WTC11 (cell line): ENCODE data around the gene A1BG. TPM values are rescaled to one million over a fixed set of nuclear protein-coding genes. Genes with fewer than 3 reads are reported as not detected.

Experiments
- AFF4 ChIP-seq: sonication (generic); formaldehyde crosslinking; IDR thresholded peaks from 2 replicates; pipeline ENCODE4 v1.8.1; 2023; ENCODE audit warnings: mild to moderate bottlenecking, missing genetic modification reagents, borderline replicate concordance
- AR ChIP-seq: fragments of 250-450 bp; sonication (Bioruptor Pico); IDR thresholded peaks from 2 replicates; pipeline ENCODE4 v1.9.0; 2021; ENCODE audit warnings: mild to moderate bottlenecking
- CBFB ChIP-seq: sonication (generic); formaldehyde crosslinking; IDR thresholded peaks from 2 replicates; pipeline ENCODE4 v1.8.1; 2022; ENCODE audit warnings: mild to moderate bottlenecking, low read depth, missing genetic modification reagents
- CDX4 ChIP-seq: fragments of 250-450 bp; sonication (Bioruptor Pico); IDR thresholded peaks from 2 replicates; pipeline ENCODE4 v1.9.0; 2021; ENCODE audit warnings: moderate library complexity, mild to moderate bottlenecking, inconsistent platforms, borderline replicate concordance
- CTCF ChIP-seq: fragments of 200-600 bp; IDR thresholded peaks from 2 replicates; pipeline ENCODE4 v1.8.0; 2022; ENCODE audit warnings: antibody characterized with exemption
- E2F1 ChIP-seq: sonication (generic); formaldehyde crosslinking; IDR thresholded peaks from 2 replicates; pipeline ENCODE4 v1.8.0; 2022; ENCODE audit warnings: mild to moderate bottlenecking, missing genetic modification reagents
- E2F4 ChIP-seq: sonication (generic); formaldehyde crosslinking; IDR thresholded peaks from 2 replicates; pipeline ENCODE4 v1.8.1; 2022; ENCODE audit warnings: low read depth, mild to moderate bottlenecking, moderate library complexity, missing genetic modification reagents, borderline replicate concordance
- ETV6 ChIP-seq: sonication (generic); formaldehyde crosslinking; IDR thresholded peaks from 2 replicates; pipeline ENCODE4 v1.8.1; 2022; ENCODE audit warnings: mild to moderate bottlenecking, missing genetic modification reagents
- FOXJ3 ChIP-seq: sonication (generic); formaldehyde crosslinking; IDR thresholded peaks from 2 replicates; pipeline ENCODE4 v1.9.0; 2021; ENCODE audit warnings: missing genetic modification reagents, mild to moderate bottlenecking, borderline replicate concordance
- IRF1 ChIP-seq: sonication (generic); formaldehyde crosslinking; IDR thresholded peaks from 2 replicates; pipeline ENCODE4 v1.8.0; 2023; ENCODE audit warnings: missing genetic modification reagents
- JUN ChIP-seq: sonication (generic); formaldehyde crosslinking; IDR thresholded peaks from 2 replicates; pipeline ENCODE4 v1.8.0; 2023; ENCODE audit warnings: mild to moderate bottlenecking, missing genetic modification reagents
- KAT7 ChIP-seq: sonication (generic); formaldehyde crosslinking; IDR thresholded peaks from 2 replicates; pipeline ENCODE4 v1.8.1; 2023; ENCODE audit warnings: missing genetic modification reagents, mild to moderate bottlenecking, borderline replicate concordance
- MLX ChIP-seq: sonication (generic); formaldehyde crosslinking; IDR thresholded peaks from 2 replicates; pipeline ENCODE4 v1.8.1; 2023; ENCODE audit warnings: mild to moderate bottlenecking, missing genetic modification reagents, moderate library complexity
- NFE2L1 ChIP-seq: sonication (generic); formaldehyde crosslinking; IDR thresholded peaks from 2 replicates; pipeline ENCODE4 v1.8.1; 2023; ENCODE audit warnings: missing genetic modification reagents
- OVOL2 ChIP-seq: fragments of 250-450 bp; sonication (Bioruptor Pico); IDR thresholded peaks from 2 replicates; pipeline ENCODE4 v1.9.0; 2021; ENCODE audit warnings: mild to moderate bottlenecking, borderline replicate concordance
- RORB ChIP-seq: fragments of 250-450 bp; sonication (Bioruptor Pico); IDR thresholded peaks from 2 replicates; pipeline ENCODE4 v1.9.0; 2021; ENCODE audit warnings: mild to moderate bottlenecking
- TEAD1 ChIP-seq: sonication (generic); formaldehyde crosslinking; IDR thresholded peaks from 2 replicates; pipeline ENCODE4 v1.8.0; 2022; ENCODE audit warnings: mild to moderate bottlenecking, missing genetic modification reagents
- TP53 ChIP-seq: sonication (generic); formaldehyde crosslinking; IDR thresholded peaks from 2 replicates; pipeline ENCODE4 v1.8.1; 2023; ENCODE audit warnings: mild to moderate bottlenecking, missing genetic modification reagents
- ZMAT4 ChIP-seq: fragments of 250-450 bp; sonication (Bioruptor Pico); IDR thresholded peaks from 2 replicates; pipeline ENCODE4 v1.9.0; 2021; ENCODE audit warnings: mild to moderate bottlenecking
- ZNF121 ChIP-seq: sonication (generic); formaldehyde crosslinking; IDR thresholded peaks from 2 replicates; pipeline ENCODE4 v1.8.0; 2023; ENCODE audit warnings: missing genetic modification reagents
- ZNF317 ChIP-seq: sonication (generic); formaldehyde crosslinking; IDR thresholded peaks from 2 replicates; pipeline ENCODE4 v1.8.1; 2023; ENCODE audit warnings: low read depth, mild to moderate bottlenecking, moderate library complexity, missing genetic modification reagents, borderline replicate concordance
- ZNF396 ChIP-seq: fragments of 250-450 bp; sonication (Bioruptor Pico); IDR thresholded peaks from 2 replicates; pipeline ENCODE4 v1.8.0; 2021; ENCODE audit warnings: mild to moderate bottlenecking, moderate library complexity, borderline replicate concordance
- ZNF512 ChIP-seq: sonication (generic); formaldehyde crosslinking; IDR thresholded peaks from 2 replicates; pipeline ENCODE4 v1.8.1; 2022; ENCODE audit warnings: missing genetic modification reagents, borderline replicate concordance
- total RNA-seq: library from RNA; stranded (reverse); gene quantifications from 3 replicates; pipeline ENCODE4 v1.2.3, GENCODE V29; 2021

A1BG gene
- total RNA-seq, 1 experiment from 2014 or later, result 24.3 TPM

GRCh38 chr19:58362272-58362994 lies 9.1 kb upstream of the A1BG start, which contains the start of gene ZNF497 (continued):
- TF ChIP-seq AFF4 (CRISPR knock-in tag), result no peak
- TF ChIP-seq KAT7 (CRISPR knock-in tag), result no peak
- no peak for TF ChIP-seq ZNF512
- no peak for TF ChIP-seq CTCF
- TF ChIP-seq ETV6 (CRISPR knock-in tag), result peak; percentile 32
- TF ChIP-seq TP53 (CRISPR knock-in tag), result 0 out of 2 replicates have a peak, but pooled peaks have one; percentile 24
- TF ChIP-seq ZMAT4 (CRISPR knock-in tag), result no peak
- no peak for TF ChIP-seq E2F4 (CRISPR knock-in tag)
- no peak for TF ChIP-seq TEAD1
- no peak for TF ChIP-seq CDX4 (CRISPR knock-in tag)
- TF ChIP-seq E2F1, result no peak; the same call in 1 of the 2 replicates
- peak; percentile 24; the same call in 1 of the 2 replicates for TF ChIP-seq CBFB
- no peak for TF ChIP-seq AR
- no peak for TF ChIP-seq ZNF396 (CRISPR knock-in tag)
- no peak for TF ChIP-seq MLX (CRISPR knock-in tag)
- 0 out of 2 replicates have a peak, but pooled peaks have one; percentile 13 for TF ChIP-seq ZNF121
- 0 out of 2 replicates have a peak, but pooled peaks have one; percentile 26 for TF ChIP-seq ZNF317
- no peak for TF ChIP-seq RORB (CRISPR knock-in tag)
- TF ChIP-seq NFE2L1 (CRISPR knock-in tag), result no peak
- no peak for TF ChIP-seq OVOL2 (CRISPR knock-in tag)
- TF ChIP-seq JUN (CRISPR knock-in tag), result no peak
- TF ChIP-seq IRF1 (CRISPR knock-in tag), result peak; percentile 51; the same call in 1 of the 2 replicates
- TF ChIP-seq FOXJ3 (CRISPR knock-in tag), result no peak
